Prostate gland (tissue), 2 donors: Measurements from ENCODE around the gene CRTC2.

ENCODE experiments used
- POLR2A ChIP-seq: fragments of 450-650 bp; IDR thresholded peaks from one replicate; pipeline ENCODE4 v1.6.1; 2016; ENCODE audit warnings: antibody characterized with exemption, mild to moderate bottlenecking
- POLR2AphosphoS5 ChIP-seq: sonication (generic); formaldehyde crosslinking; IDR thresholded peaks from one replicate; pipeline ENCODE4 v1.6.1; 2017; ENCODE audit warnings: antibody characterized with exemption
- TF ChIP-seq, protein P1 (sequence below), 4 experiments: fragments of 200-600 bp in 2 of 4; fragments of 450-650 bp in 2 of 4; sonication (generic) in 2 of 4; IDR thresholded peaks; 1 replicate in 3 of 4; 2 replicates in 1 of 4; pipeline ENCODE4 v1.5.1; 2016 to 2019; ENCODE audit warnings: antibody characterized with exemption in 4 of 4, mild to moderate bottlenecking in 2 of 4, moderate library complexity in 2 of 4

GRCh38 chr1:153944005-153944826 lies 14.2 kb downstream of the CRTC2 start:
- TF ChIP-seq, protein P1, sequence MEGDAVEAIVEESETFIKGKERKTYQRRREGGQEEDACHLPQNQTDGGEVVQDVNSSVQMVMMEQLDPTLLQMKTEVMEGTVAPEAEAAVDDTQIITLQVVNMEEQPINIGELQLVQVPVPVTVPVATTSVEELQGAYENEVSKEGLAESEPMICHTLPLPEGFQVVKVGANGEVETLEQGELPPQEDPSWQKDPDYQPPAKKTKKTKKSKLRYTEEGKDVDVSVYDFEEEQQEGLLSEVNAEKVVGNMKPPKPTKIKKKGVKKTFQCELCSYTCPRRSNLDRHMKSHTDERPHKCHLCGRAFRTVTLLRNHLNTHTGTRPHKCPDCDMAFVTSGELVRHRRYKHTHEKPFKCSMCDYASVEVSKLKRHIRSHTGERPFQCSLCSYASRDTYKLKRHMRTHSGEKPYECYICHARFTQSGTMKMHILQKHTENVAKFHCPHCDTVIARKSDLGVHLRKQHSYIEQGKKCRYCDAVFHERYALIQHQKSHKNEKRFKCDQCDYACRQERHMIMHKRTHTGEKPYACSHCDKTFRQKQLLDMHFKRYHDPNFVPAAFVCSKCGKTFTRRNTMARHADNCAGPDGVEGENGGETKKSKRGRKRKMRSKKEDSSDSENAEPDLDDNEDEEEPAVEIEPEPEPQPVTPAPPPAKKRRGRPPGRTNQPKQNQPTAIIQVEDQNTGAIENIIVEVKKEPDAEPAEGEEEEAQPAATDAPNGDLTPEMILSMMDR (IDR thresholded peaks at IDR 0.05) = no peak
- TF ChIP-seq POLR2AphosphoS5 (no peak), POLR2A (no peak)
